HG03520 (cell line): Measurements from ENCODE around the gene SMTNL2.
"Not testable (repeated sequence)": the region's sequence is repeated elsewhere in the genome, so short reads cannot be mapped to it uniquely, and the experiment has no call there.

ENCODE experiments used
- ATAC-seq: cut with Tn5 transposase; IDR thresholded peaks from one replicate; pipeline ENCODE4 v1.9.1; 2021; ENCODE audit warnings: mild to moderate bottlenecking, moderate library complexity; ENCODE audit not compliant: unreplicated experiment

Gene SMTNL2

GRCh38 chr17:4599505-4600281 is 15.4 kb downstream of the SMTNL2 start:
- ATAC-seq, result no peak

- ATAC-seq, result no peak
Observed at GRCh38 chr17:4600563-4600962, 16.2 kb downstream of the SMTNL2 start.

- ATAC-seq, result no peak
Observed at GRCh38 chr17:4601326-4601725, 17.0 kb downstream of the SMTNL2 start.

- no peak for ATAC-seq
Observed at GRCh38 chr17:4602041-4602440, 17.7 kb downstream of the SMTNL2 start.

- ATAC-seq, result no peak
Observed at GRCh38 chr17:4604111-4604644, 19.8 kb downstream of the SMTNL2 start.

GRCh38 chr17:4604736-4605135 is 20.4 kb downstream of the SMTNL2 start:
- not testable (repeated sequence) for ATAC-seq

- no peak for ATAC-seq
Observed at GRCh38 chr17:4605826-4606225, 21.5 kb downstream of the SMTNL2 start.

- ATAC-seq, result no peak
Observed at GRCh38 chr17:4607261-4607741, 23.0 kb downstream of the SMTNL2 start.

GRCh38 chr17:4607773-4608187 is 23.5 kb downstream of the SMTNL2 start:
- no peak for ATAC-seq

GRCh38 chr17:4609761-4610160 is 25.4 kb downstream of the SMTNL2 start:
- no peak for ATAC-seq

- ATAC-seq, result no peak
Observed at GRCh38 chr17:4610162-4610561, 25.8 kb downstream of the SMTNL2 start.

- no peak for ATAC-seq
Observed at GRCh38 chr17:4610656-4611055, 26.3 kb downstream of the SMTNL2 start.

GRCh38 chr17:4616476-4616875 is 32.1 kb downstream of the SMTNL2 start:
- ATAC-seq, result no peak

GRCh38 chr17:4617090-4617489 is 32.8 kb downstream of the SMTNL2 start:
- no peak for ATAC-seq

- no peak for ATAC-seq
Observed at GRCh38 chr17:4617590-4618351, 33.4 kb downstream of the SMTNL2 start.

- no peak for ATAC-seq
Observed at GRCh38 chr17:4620531-4621101, 36.3 kb downstream of the SMTNL2 start.

- no peak for ATAC-seq
Observed at GRCh38 chr17:4622375-4622774, 38.0 kb downstream of the SMTNL2 start.

- no peak for ATAC-seq
Observed at GRCh38 chr17:4623249-4623648, 38.9 kb downstream of the SMTNL2 start.

- ATAC-seq, result not testable (repeated sequence)
Observed at GRCh38 chr17:4624451-4624911, 40.2 kb downstream of the SMTNL2 start.

GRCh38 chr17:4625181-4625617 is 40.9 kb downstream of the SMTNL2 start:
- no peak for ATAC-seq

GRCh38 chr17:4626734-4627256 is 42.5 kb downstream of the SMTNL2 start:
- no peak for ATAC-seq
